ENCODE results near the gene DDB1. TPM values are rescaled to one million over a fixed set of nuclear protein-coding genes. Genes with fewer than 3 reads are reported as not detected.

The DDB1 gene
- total RNA-seq, 1 experiment from 2014 or later: 451 TPM

DNA sequence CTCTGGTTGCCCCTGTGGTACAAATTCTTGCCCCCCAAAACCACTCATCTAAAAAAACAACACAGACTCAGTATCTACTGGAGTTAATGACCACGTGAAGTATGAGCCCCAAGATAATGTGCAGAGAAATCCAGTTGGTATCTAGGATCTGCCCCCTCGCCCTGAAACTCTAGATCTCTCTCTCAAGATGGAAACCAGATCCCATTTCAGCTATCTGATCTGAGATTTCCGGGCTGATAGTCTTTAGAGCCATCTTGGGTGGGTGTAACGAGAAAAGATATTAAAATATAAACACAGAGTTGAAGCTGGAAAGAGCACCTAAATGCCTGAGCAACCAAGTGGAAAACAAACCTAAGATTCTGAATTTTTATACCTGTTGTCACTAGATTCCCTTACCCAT is 23.8 kb downstream of the DDB1 start:
- Histone ChIP-seq H3K4me2 (ENCODE audit: low read length) (no peak overlapping the region), H4K20me1 (ENCODE audit: low read length) (no peaks in the 10 kb centered on the region), H3K9me3 (ENCODE audit: low read length) (no peaks in the 10 kb centered on the region), H3K27ac (ENCODE audit: low read length) (no peak overlapping the region), H3K4me1 (ENCODE audit: insufficient read depth, low read length) (no peaks in the 10 kb centered on the region), H3K27me3 (ENCODE audit: low read length) (no peaks in the 10 kb centered on the region), H3K4me3 (ENCODE audit: low read length) (no peak overlapping the region), H3K9ac (ENCODE audit: low read length) (no peak overlapping the region), H3K9me2 (replicated peaks; ENCODE audit: low read length) (no peaks in the 10 kb centered on the region), H3K79me2 (ENCODE audit: low read length) (no peaks in the 10 kb centered on the region), H3K36me3 (ENCODE audit: low read depth, low read length) (peaks cover 90% of the 10 kb centered on the region), H3F3A (ENCODE audit: low read length, unreplicated experiment) (no peaks in the 10 kb centered on the region), H2AFZ (ENCODE audit: low read length) (no peak overlapping the region)
- TF ChIP-seq EZH2 (IDR thresholded peaks at IDR 0.05; ENCODE audit: low read length, unreplicated experiment) (no peak), CTCF (conservative IDR thresholded peaks at IDR 0.05; ENCODE audit: low read depth, low read length) (no peak), EZH2phosphoT487 (IDR thresholded peaks at IDR 0.05; ENCODE audit: borderline replicate concordance, low read length) (no peak)
- no peak for ATAC-seq
- no TSS peak for BruUV-seq (replicated peaks)
- ChIA-PET CTCF (no interaction called here), POLR2A (ENCODE audit: unreplicated experiment) (no interaction called here)
- DNase-seq: no peak
- intact Hi-C loops (cut with micrococcal nuclease): no loop called here

- no peak overlapping the region for H3K9ac ChIP-seq (ENCODE audit: low read length)
- peaks cover 91% of the 10 kb centered on the region for H3K36me3 ChIP-seq (ENCODE audit: low read depth, low read length)
- no peaks in the 10 kb centered on the region for H3K9me3 ChIP-seq (ENCODE audit: low read length)
- intact Hi-C loops (cut with micrococcal nuclease): no loop called here
- DNase-seq: no peak
- H3K9me2 ChIP-seq (replicated peaks; ENCODE audit: low read length): no peaks in the 10 kb centered on the region
- POLR2A ChIA-PET (ENCODE audit: unreplicated experiment): no interaction called here
- no peaks in the 10 kb centered on the region for H3F3A ChIP-seq (ENCODE audit: low read length, unreplicated experiment)
- no peak for ATAC-seq
- TF ChIP-seq EZH2 (IDR thresholded peaks at IDR 0.05; ENCODE audit: low read length, unreplicated experiment): no peak
- TF ChIP-seq EZH2phosphoT487 (IDR thresholded peaks at IDR 0.05; ENCODE audit: borderline replicate concordance, low read length): no peak
- TF ChIP-seq CTCF (conservative IDR thresholded peaks at IDR 0.05; ENCODE audit: low read depth, low read length): no peak
- H3K27ac ChIP-seq (ENCODE audit: low read length): no peak overlapping the region
- no peaks in the 10 kb centered on the region for H3K79me2 ChIP-seq (ENCODE audit: low read length)
- no peaks in the 10 kb centered on the region for H3K4me1 ChIP-seq (ENCODE audit: insufficient read depth, low read length)
- no peaks in the 10 kb centered on the region for H4K20me1 ChIP-seq (ENCODE audit: low read length)
- no TSS peak for BruUV-seq (replicated peaks)
- no peak overlapping the region for H3K4me3 ChIP-seq (ENCODE audit: low read length)
- CTCF ChIA-PET: no interaction called here
- H3K4me2 ChIP-seq (ENCODE audit: low read length): no peak overlapping the region
- no peaks in the 10 kb centered on the region for H3K27me3 ChIP-seq (ENCODE audit: low read length)
- no peak overlapping the region for H2AFZ ChIP-seq (ENCODE audit: low read length)
Measured at GRCh38 chr11:61307354-61307753, 25.6 kb downstream of the DDB1 start.

GRCh38 chr11:61306221-61306620 is 26.7 kb downstream of the DDB1 start:
- peaks cover 91% of the 10 kb centered on the region for H3K36me3 ChIP-seq (ENCODE audit: low read depth, low read length)

More at GRCh38 chr11:61306221-61306620, 26.7 kb downstream of the DDB1 start:
- Histone ChIP-seq H3K27ac (ENCODE audit: low read length) (no peak overlapping the region), H3K9me2 (replicated peaks; ENCODE audit: low read length) (no peaks in the 10 kb centered on the region), H4K20me1 (ENCODE audit: low read length) (no peaks in the 10 kb centered on the region), H3K4me1 (ENCODE audit: insufficient read depth, low read length) (no peaks in the 10 kb centered on the region), H3K27me3 (ENCODE audit: low read length) (no peaks in the 10 kb centered on the region), H3F3A (ENCODE audit: low read length, unreplicated experiment) (no peaks in the 10 kb centered on the region), H3K9ac (ENCODE audit: low read length) (no peak overlapping the region), H3K9me3 (ENCODE audit: low read length) (no peaks in the 10 kb centered on the region), H3K4me3 (ENCODE audit: low read length) (no peak overlapping the region), H3K79me2 (ENCODE audit: low read length) (no peaks in the 10 kb centered on the region), H2AFZ (ENCODE audit: low read length) (no peak overlapping the region), H3K4me2 (ENCODE audit: low read length) (no peak overlapping the region)
- BruUV-seq (replicated peaks): no TSS peak
- intact Hi-C loops (cut with micrococcal nuclease): no loop called here
- ATAC-seq: no peak
- ChIA-PET CTCF (no interaction called here), POLR2A (ENCODE audit: unreplicated experiment) (no interaction called here)
- no peak for TF ChIP-seq EZH2phosphoT487 (IDR thresholded peaks at IDR 0.05; ENCODE audit: borderline replicate concordance, low read length)
- TF ChIP-seq CTCF (conservative IDR thresholded peaks at IDR 0.05; ENCODE audit: low read depth, low read length): no peak
- TF ChIP-seq EZH2 (IDR thresholded peaks at IDR 0.05; ENCODE audit: low read length, unreplicated experiment): no peak
- DNase-seq: no peak
